NCI-H2196 treated with DMSO at 0.1 percent for 48 hours (cell line): ENCODE data around the gene TLE4.

Source experiments
- DNase-seq: peaks from one replicate; lab custom pipeline; 2025; ENCODE audit not compliant: unreplicated experiment; lab: John Stamatoyannopoulos, UW

TLE4 gene

GRCh38 chr9:79570448-79571308 is 1.1 kb upstream of the TLE4 start:
- DNase-seq, result no peak

DNA sequence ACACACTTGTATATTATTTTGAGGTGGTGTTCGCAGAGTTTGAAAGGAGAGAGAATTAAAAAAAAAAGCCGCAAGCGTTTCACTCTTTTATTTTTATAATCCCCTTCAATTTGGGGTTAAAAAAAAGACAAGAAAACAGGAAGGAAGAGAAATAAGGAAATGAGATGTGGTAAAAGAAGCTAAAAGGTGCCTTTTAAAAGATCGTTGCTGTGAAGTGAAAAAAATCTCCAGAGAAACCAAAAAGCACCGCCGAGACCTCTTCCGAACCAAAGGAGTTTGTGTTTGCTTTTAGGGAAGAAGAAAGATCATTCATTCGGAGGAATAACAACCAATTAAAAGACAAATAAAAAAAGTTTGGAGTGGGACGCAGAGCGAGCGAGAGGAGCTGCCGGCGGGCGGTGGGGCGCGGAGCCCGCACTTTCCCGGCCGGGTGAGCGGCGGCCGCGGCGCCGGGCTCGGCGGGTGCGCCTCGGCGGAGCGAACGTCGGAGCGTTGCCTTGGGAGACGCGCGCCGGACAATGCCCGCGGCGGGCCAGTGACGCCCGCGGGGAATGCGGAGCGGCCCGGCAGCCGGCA is 355 bp downstream of the TLE4 start:
- no peak for DNase-seq

DNA sequence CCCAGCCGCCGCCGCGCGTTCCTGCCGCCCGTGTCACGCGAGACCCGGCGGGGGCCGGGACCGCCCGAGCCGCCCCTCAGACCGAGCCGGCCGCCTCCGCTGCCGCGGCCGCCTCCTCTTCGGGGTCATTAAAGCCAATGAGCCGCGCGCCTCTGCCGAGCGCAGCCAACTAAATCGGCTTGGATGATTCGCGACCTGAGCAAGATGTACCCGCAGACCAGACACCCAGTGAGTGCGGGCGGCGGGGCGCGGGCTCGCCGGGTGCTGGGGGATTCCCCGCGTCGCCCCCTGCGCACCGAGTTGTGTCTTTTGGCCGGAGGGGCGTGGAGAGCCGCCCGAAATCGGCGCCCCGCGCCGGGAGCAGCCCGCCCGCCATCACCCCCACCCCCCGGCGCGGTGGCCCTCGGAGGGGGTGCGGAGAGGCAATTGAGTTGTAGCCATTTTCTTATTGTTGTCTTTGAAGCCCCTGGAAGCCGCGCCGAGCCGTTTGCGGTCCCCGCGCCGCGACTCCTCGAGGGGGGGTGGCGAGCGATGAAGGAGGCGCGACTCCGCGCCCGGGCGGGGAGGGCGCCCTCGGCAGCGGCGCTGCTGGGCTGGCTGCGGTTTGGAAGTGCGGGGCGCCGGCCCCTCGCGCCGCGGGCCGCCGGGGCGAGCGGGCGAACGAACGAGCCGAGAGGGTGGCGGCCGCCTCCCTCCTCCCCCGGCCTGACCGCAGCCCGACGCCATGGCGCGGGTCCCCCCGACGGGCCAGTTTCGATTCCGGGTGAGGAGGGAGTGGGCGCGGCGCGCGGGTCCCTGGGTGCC is 1.0 kb downstream of the TLE4 start:
- no peak for DNase-seq

DNA sequence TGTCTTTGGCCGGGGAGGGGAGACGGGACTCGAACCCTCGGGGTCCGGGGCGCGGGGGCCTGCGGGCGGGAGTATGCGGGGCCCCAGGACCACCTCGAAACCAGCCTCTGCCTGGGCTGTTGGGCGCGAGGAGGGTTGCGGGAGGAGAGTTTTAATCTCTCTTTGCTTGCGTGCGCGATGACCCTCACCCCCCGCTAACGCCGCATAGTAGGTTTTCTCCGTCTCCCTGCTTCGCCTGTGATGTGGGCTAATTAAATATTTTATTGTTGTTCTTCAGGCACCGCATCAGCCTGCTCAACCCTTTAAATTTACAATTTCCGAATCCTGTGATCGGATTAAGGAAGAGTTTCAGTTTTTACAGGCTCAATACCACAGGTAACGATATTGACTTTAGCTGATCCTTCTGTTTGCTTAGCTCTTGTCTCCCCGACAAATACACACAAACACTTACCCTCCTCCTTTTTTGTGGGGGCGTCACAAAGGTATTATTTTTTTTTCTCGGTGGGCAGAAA is 1.7 kb downstream of the TLE4 start:
- DNase-seq, result no peak

DNA sequence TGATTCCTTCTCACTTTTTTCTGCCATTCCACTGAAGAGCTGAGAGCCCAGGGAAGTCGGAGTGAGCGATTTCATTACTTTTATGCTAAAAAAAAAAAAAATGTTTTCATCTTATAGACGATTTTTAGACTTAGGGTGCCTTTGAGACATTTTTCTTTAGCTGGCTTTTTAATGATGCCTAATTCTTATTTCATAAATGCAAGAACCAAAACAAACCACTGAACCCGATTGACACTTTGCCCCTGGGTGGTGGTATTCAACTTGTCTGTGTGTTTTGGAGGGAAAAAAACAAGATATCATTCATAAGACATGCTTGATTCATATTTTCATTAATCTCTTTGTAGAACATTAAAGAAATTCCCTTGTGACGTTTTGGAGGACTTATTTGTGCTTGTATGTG is 2.4 kb downstream of the TLE4 start:
- no peak for DNase-seq

- no peak for DNase-seq
These were observed 3.0 kb downstream of the TLE4 start for GRCh38 chr9:79574781-79575180.

- DNase-seq, result no peak
These were observed 3.8 kb downstream of the TLE4 start for GRCh38 chr9:79575547-79575946.

- DNase-seq, result no peak
These were observed 6.4 kb downstream of the TLE4 start for GRCh38 chr9:79577969-79578723.

DNA sequence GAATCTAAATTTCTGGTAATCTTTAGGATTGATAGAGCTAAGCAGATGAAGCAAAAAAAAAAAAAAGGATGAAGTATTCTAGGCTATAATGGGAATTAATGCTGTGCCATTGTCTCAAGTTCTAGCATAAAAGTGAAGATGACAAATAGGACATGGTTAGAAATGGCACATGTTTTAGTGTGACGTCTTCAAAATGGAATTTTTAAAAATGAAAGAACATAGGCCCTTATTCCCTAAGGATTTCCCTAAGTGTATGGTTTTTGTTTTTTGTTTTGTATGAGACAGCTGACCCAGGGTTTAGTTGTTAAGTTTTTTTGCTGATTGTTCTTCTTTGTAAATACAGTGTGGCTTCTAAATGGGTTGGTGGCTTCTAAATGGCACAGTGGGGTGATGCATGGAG is 7.1 kb downstream of the TLE4 start:
- no peak for DNase-seq

DNA sequence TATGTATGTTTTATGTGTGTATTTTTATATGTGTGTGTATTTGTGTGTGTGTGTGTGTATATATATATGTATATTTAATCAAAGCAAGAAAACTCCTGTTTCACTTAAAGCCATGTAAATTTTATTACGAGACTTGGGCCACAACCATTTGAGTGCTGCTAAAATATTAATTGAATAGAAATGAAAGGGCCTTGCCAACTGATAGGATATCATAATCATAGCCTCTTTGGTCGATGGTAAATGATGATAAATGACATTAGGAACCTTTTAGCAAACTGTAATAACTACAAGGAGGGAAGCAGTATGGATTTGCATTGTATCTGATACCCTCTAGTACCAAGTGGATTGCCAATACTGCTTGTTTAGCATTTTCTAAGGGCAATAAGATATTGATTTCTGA is 7.9 kb downstream of the TLE4 start:
- no peak for DNase-seq

- DNase-seq, result no peak
These were observed 8.3 kb downstream of the TLE4 start for GRCh38 chr9:79580055-79580454.

DNA sequence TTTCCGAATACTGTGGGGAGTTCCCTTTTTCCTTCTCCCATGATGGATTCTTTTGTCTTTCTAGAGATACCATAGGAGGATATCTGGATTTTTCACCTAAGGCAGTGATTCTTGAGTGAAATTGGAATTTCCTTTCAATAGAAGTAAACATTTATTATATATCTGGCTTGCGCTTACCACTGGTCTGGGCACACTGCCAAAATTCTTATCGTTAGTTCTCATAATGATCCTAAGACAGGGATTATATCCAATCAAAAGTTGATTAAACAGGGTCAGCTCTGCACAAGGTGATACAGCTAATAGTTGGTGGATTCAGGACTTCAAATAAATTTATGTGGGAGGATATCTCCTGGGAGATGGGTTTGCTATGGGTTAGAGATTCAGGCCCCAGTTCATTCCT is 9.6 kb downstream of the TLE4 start:
- DNase-seq, result no peak

- DNase-seq, result no peak
These were observed 10.0 kb downstream of the TLE4 start for GRCh38 chr9:79581794-79582193.

- DNase-seq, result no peak
These were observed 12.3 kb downstream of the TLE4 start for GRCh38 chr9:79583952-79584654.

DNA sequence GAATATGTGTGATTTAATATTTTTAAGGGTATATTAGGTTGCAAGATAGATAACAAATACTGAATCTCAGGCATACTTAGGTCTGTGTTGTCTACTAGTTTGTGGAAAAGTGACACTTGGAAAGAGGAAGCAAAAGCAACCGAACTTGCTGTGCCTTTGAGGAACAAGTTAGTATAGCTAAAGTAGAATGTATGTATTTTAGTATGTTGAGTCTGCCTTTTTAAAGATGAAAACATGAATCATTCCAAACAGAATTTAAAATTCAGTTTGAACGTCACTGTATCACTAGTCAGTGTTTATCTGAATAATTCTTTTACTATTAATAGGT is 12.9 kb downstream of the TLE4 start:
- no peak for DNase-seq

DNA sequence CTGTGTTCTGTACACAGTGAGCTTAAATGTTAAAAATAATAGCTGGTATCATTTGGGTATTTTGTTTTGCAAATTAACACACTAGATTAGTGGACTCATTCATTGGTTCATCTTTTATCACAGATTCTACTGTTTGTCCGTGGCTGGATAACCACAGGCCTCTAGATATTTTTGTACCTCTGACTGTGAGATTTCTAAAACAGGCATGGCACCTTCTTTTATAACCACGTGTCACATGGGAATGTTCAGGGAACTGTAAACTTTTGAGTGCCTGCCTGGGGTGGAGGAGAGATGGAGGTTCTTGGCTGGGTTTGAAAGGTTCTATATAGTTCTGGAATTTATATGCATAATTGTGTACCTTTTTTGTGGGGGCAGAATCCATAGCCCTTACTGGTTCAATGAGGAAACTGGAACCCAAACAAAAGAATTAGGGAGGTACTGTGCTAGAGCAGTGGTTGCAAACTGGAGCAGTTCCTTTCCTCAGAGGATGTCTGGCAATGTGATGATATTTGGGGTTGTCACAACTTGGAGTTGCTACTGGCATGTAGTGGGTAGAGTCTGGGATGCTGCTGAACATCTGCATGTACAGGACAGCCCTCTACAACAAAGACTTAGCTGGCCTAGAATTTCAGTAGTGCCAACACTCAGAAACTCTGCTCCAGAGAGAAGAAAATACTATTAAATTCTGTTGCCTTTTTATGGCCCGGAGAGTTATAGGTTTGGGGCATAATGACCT is 16.9 kb downstream of the TLE4 start:
- no peak for DNase-seq

GRCh38 chr9:79591458-79591857 is 19.7 kb downstream of the TLE4 start:
- DNase-seq, result no peak

DNA sequence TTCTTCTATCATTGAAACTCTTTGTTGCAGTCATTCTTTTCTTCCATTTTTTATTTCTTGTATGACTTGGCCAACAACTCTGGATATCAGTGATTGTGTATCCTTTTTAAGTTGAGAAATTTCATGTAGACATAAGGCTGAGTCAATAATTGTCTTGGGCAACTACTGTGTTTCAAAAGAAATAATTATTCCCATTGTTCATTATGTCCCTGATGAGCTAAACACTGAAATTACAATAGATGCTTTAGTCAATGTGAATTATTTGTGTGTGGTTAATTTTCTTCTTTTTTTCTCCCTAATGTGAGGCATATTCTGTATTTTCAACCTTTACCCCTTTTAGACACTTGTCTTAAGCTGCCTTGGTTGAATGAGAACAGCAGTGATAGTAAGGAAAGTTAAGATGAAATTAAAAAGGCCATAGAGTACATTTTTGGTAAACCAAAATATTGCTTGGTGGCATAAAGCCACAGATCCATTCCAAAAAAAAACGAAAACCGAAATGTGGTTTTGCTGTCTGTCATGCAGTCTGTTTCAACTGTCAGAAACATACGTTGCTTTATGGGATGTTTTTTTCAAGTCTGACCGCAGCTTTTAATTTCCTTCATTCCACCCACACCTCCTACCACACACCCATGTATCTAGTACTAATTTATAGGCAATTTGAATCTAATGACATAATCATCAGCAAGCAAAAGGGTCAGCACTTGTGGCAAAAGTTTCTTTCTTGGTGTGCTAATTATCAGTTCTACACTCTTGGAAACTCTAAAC is 21.1 kb downstream of the TLE4 start:
- no peak for DNase-seq
